OCI-LY3 (cell line): ENCODE measurements around the gene ABHD3.

Experiments used
- EZH2phosphoT487 ChIP-seq: fragments of 200-600 bp; shearing (Covaris generic); IDR thresholded peaks from 2 replicates; pipeline ENCODE4 v1.6.1; 2018; ENCODE audit warnings: antibody characterized with exemption, mixed run types, low read depth
- TF ChIP-seq, protein P1 (sequence below): fragments of 200-600, 300-600 bp; sonication (generic); IDR thresholded peaks from 2 replicates; pipeline ENCODE4 v1.5.1; 2014; ENCODE audit warnings: antibody characterized with exemption, low read length, low read depth

DNA sequence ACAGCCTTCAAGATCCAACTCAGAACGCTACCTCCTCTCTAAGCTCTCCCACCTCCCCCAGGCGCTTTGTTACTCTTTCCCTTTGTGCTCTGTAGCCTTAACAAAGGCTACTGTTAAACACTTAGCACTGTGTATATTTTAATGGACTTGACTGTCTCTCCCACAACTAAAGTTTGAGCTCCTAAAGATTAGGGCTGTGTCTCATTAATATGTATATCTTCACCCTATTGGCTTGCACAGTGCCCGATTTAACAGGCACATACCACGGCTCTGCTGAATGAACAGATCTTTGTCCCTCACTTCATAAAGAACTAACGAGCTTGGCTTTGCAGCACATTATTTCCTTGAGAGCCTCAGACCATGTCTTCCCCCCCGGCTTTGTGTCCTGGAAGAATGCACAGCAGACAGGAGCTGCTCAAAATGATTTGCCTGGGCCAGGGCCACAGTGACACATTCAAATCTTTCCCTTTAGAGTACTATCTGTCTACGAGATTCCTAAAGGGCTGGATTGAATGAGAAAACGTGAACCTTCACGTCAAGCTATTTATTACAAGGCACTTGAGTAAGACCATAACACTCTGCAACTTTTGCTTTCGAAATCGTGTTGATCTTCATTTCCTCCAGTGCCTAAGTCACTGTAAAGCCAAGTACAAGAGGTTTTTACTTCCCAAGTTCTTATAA, 22.1 kb downstream of the ABHD3 start:
- TF ChIP-seq, protein P1, sequence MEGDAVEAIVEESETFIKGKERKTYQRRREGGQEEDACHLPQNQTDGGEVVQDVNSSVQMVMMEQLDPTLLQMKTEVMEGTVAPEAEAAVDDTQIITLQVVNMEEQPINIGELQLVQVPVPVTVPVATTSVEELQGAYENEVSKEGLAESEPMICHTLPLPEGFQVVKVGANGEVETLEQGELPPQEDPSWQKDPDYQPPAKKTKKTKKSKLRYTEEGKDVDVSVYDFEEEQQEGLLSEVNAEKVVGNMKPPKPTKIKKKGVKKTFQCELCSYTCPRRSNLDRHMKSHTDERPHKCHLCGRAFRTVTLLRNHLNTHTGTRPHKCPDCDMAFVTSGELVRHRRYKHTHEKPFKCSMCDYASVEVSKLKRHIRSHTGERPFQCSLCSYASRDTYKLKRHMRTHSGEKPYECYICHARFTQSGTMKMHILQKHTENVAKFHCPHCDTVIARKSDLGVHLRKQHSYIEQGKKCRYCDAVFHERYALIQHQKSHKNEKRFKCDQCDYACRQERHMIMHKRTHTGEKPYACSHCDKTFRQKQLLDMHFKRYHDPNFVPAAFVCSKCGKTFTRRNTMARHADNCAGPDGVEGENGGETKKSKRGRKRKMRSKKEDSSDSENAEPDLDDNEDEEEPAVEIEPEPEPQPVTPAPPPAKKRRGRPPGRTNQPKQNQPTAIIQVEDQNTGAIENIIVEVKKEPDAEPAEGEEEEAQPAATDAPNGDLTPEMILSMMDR = no peak
- no peak for TF ChIP-seq EZH2phosphoT487
